GM23248 (cell line): ENCODE data around the gene PIGT. TPM values are rescaled to one million over a fixed set of nuclear protein-coding genes. Genes with fewer than 3 reads are reported as not detected.

Experiments
- DNase-seq: peaks from one replicate; pipeline ENCODE4 v3.0.0-alpha.2; 2015
- H2AFZ ChIP-seq: fragments of 200-600 bp; sonication (generic); 2 replicates; pipeline ENCODE4 v1.6.1; 2016; ENCODE audit warnings: antibody characterized with exemption
- H3F3A ChIP-seq: fragments of 200-600 bp; sonication (generic); 2 replicates; pipeline ENCODE4 v1.6.1; 2016; ENCODE audit warnings: mild to moderate bottlenecking, antibody characterized with exemption, mixed run types; ENCODE audit not compliant: insufficient read depth
- H3K27ac ChIP-seq: fragments of 200-600 bp; sonication (generic); 2 replicates; pipeline ENCODE4 v1.5.1; 2016; ENCODE audit warnings: mild to moderate bottlenecking
- H3K27me3 ChIP-seq: fragments of 200-600 bp; sonication (generic); replicated peaks from 2 replicates; pipeline ENCODE4 v1.6.1; 2016; ENCODE audit warnings: mild to moderate bottlenecking; ENCODE audit not compliant: insufficient read depth
- H3K36me3 ChIP-seq: fragments of 200-600 bp; sonication (generic); 2 replicates; pipeline ENCODE4 v1.6.1; 2016; ENCODE audit warnings: low read depth, mild to moderate bottlenecking
- H3K4me1 ChIP-seq: fragments of 200-600 bp; sonication (generic); 2 replicates; pipeline ENCODE4 v1.6.1; 2016; ENCODE audit warnings: mild to moderate bottlenecking; ENCODE audit not compliant: insufficient read depth
- H3K4me2 ChIP-seq: fragments of 200-600 bp; sonication (generic); one replicate; pipeline ENCODE4 v1.6.1; 2016; ENCODE audit warnings: mild to moderate bottlenecking; ENCODE audit not compliant: unreplicated experiment
- H3K4me3 ChIP-seq: fragments of 200-600 bp; sonication (generic); 2 replicates; pipeline ENCODE4 v1.5.1; 2016; ENCODE audit warnings: mild to moderate bottlenecking
- H3K79me2 ChIP-seq: fragments of 200-600 bp; sonication (generic); 2 replicates; pipeline ENCODE4 v1.6.1; 2016; ENCODE audit warnings: mild to moderate bottlenecking; ENCODE audit not compliant: insufficient read depth
- H3K9ac ChIP-seq: fragments of 200-600 bp; sonication (generic); 2 replicates; pipeline ENCODE4 v1.6.1; 2016; ENCODE audit warnings: mild to moderate bottlenecking
- H3K9me2 ChIP-seq: fragments of 200-600 bp; sonication (generic); 2 replicates; pipeline ENCODE4 v1.6.1; 2016; ENCODE audit warnings: mixed run types, mild to moderate bottlenecking, moderate library complexity; ENCODE audit not compliant: insufficient read depth
- H3K9me3 ChIP-seq: fragments of 200-600 bp; sonication (generic); one replicate; pipeline ENCODE4 v1.6.1; 2017; ENCODE audit warnings: low read depth
- H4K20me1 ChIP-seq: fragments of 200-600 bp; sonication (generic); 2 replicates; pipeline ENCODE4 v1.6.0; 2016; ENCODE audit not compliant: insufficient read depth
- EZH2 ChIP-seq: fragments of 200-600 bp; sonication (generic); IDR thresholded peaks from 2 replicates; pipeline ENCODE4 v1.6.1; 2018; ENCODE audit warnings: antibody characterized with exemption, mild to moderate bottlenecking; ENCODE audit not compliant: insufficient read depth, poor library complexity, severe bottlenecking
- EZH2phosphoT487 ChIP-seq: fragments of 200-600 bp; sonication (generic); IDR thresholded peaks from 2 replicates; pipeline ENCODE4 v1.6.1; 2018; ENCODE audit warnings: antibody characterized with exemption, moderate library complexity, mild to moderate bottlenecking, low read depth; ENCODE audit not compliant: insufficient read depth
- WGBS, 2 experiments: methylation state at CpG; one replicate each; pipeline ENCODE4 v1.1.6; 2015 to 2017; ENCODE audit warnings: low lambda C conversion rate in 2 of 2, low coverage in 1 of 2; ENCODE audit errors: missing lambda C conversion rate in 2 of 2; 5-methylcytosine and 5-hydroxymethylcytosine counted together
- in situ Hi-C: fragments of 300-500 bp; cut with MboI; formaldehyde crosslinking; loops from 2 replicates; pipeline ENCODE4 v1.15.0; 2020
- polyA plus RNA-seq: library from polyadenylated mRNA; unstranded; fragments of >200 nt; fragmentation: Nextera tagmentation; extraction: Ambion mirVana; gene quantifications from 2 replicates; pipeline ENCODE4 v1.2.1, GENCODE V29; 2016
- total RNA-seq: library from RNA; depleted of rRNA; stranded (reverse); fragments of >200 nt; shearing (Covaris generic); gene quantifications from 2 replicates; pipeline ENCODE4 v1.2.3, GENCODE V29; 2014

Gene PIGT
- total and polyA plus RNA-seq, 2 experiments from 2014 or later, result 138 to 190 TPM

DNA sequence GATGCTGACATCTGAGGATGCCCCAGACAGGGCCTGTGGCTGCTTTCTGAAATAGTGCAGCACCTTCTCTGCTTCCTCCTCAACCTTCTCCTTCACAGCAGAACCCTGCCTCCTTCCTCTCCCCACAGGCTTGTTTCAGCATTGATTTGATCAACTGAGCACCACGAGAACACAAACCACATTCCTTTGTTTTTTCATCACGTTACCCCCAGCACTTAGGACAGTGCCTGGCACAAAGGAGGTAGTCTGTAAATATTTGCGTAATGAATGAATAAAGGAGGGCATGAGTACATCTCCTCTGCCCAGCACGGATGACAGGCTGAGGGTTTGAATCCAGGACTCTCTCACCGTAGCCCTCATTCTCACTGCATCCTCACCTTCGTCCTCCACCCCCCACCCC, 32.3 kb downstream of the PIGT start:
- WGBS, 2 experiments, result 58 to 66% methylated on average over 6 of the region's 6 CpGs
- H3F3A ChIP-seq, result no peaks in the 10 kb centered on the region
- H3K9me2 ChIP-seq, result no peaks in the 10 kb centered on the region
- in situ Hi-C loops, result loop anchor here (25.0 kb wide), 1 partner anchor 411 kb away; no protein-coding TSS in a partner anchor
- TF ChIP-seq EZH2phosphoT487 (no peak), EZH2 (no peak)
- H3K4me1 ChIP-seq, result no peaks in the 10 kb centered on the region
- H3K27me3 ChIP-seq, result peaks cover 2% of the 10 kb centered on the region
- H3K36me3 ChIP-seq, result no peaks in the 10 kb centered on the region
- H3K4me2 ChIP-seq, result no peak overlapping the region
- no peaks in the 10 kb centered on the region for H3K79me2 ChIP-seq
- no peak overlapping the region for H3K27ac ChIP-seq
- no peak for DNase-seq
- no peak overlapping the region for H2AFZ ChIP-seq
- H3K9me3 ChIP-seq, result no peaks in the 10 kb centered on the region
- H4K20me1 ChIP-seq, result no peaks in the 10 kb centered on the region
- H3K4me3 ChIP-seq, result no peak overlapping the region
- H3K9ac ChIP-seq, result no peak overlapping the region

DNA sequence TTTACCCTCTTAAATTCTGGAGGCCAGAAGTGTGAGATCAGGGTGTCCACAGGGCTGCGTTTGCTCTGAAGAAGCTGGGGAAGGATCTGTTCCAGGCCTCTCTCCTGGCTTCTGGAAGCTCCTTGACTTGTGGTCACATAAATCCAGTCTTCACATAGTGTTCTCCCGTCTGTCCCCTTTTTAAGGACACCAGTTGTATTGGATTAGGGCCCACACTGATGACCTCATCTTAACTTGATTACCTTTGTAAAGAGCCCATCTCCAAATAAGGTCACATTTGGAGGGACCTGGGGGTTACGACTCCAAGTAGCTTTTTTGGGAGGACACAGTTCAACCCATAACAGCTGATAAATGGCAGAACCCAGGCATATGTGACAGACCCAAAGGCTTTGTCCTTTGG, 33.6 kb downstream of the PIGT start:
- H2AFZ ChIP-seq, result no peak overlapping the region
- no peaks in the 10 kb centered on the region for H3K4me1 ChIP-seq
- H3K9ac ChIP-seq, result no peak overlapping the region
- DNase-seq, result no peak
- H3K9me2 ChIP-seq, result no peaks in the 10 kb centered on the region
- no peaks in the 10 kb centered on the region for H3F3A ChIP-seq
- no peaks in the 10 kb centered on the region for H3K9me3 ChIP-seq
- WGBS, 2 experiments, result 40 to 54% methylated on average over 3 of the region's 3 CpGs
- H3K36me3 ChIP-seq, result no peaks in the 10 kb centered on the region
- in situ Hi-C loops, result loop anchor here (25.0 kb wide), 1 partner anchor 412 kb away; no protein-coding TSS in a partner anchor
- no peaks in the 10 kb centered on the region for H3K79me2 ChIP-seq
- H3K4me2 ChIP-seq, result no peak overlapping the region
- no peak for TF ChIP-seq EZH2phosphoT487
- no peak for TF ChIP-seq EZH2
- H3K4me3 ChIP-seq, result no peak overlapping the region
- peaks cover 12% of the 10 kb centered on the region for H3K27me3 ChIP-seq
- H3K27ac ChIP-seq, result no peak overlapping the region
- no peaks in the 10 kb centered on the region for H4K20me1 ChIP-seq

DNA sequence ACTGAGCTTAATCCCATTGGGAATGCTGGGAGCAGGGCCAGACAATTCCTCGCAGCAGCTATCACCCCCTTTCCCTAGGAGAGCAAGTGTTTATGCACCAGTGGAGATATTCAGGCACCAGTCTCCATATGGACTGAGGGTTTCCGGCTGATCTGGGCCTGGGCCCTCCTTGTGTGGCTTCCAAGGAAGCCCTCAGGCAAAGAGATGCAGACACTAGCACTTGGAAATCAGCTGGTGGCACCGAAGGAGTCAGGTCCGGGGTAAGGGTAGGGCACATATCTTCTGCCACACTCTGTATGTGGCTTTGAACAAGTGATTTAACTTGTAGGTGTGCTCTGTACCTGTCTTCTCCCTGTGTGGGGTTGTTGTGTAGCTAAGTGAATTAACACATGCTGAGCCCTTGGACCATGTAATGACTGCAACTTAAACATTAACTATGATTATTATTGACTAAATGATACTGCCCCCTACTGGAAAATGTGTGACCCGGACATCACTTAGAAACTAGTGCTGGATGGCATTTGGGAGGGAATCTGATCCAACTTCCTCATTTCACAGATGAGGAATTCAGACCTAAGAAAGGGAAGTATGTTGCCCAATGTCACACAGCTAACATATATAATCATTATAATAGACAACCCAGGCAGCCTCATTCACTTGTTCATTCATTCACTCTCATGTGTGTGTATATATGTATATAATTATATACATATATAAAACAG, 34.3 kb downstream of the PIGT start:
- H3K9me2 ChIP-seq, result no peaks in the 10 kb centered on the region
- H3K27me3 ChIP-seq, result peaks cover 12% of the 10 kb centered on the region; the same call in 1 of the 2 replicates
- H3K36me3 ChIP-seq, result no peaks in the 10 kb centered on the region
- no peak overlapping the region for H3K4me2 ChIP-seq
- H4K20me1 ChIP-seq, result no peaks in the 10 kb centered on the region
- no peak overlapping the region for H3K4me3 ChIP-seq
- 64 to 69% methylated on average over 5 of the region's 5 CpGs for WGBS, 2 experiments
- no peaks in the 10 kb centered on the region for H3F3A ChIP-seq
- no peaks in the 10 kb centered on the region for H3K79me2 ChIP-seq
- TF ChIP-seq EZH2phosphoT487 (no peak), EZH2 (no peak)
- no peak overlapping the region for H3K27ac ChIP-seq
- no peaks in the 10 kb centered on the region for H3K9me3 ChIP-seq
- in situ Hi-C loops, result loop anchor here (25.0 kb wide), 1 partner anchor 312 kb away; no protein-coding TSS in a partner anchor
- DNase-seq, result peak; percentile 80
- H2AFZ ChIP-seq, result no peak overlapping the region
- no peaks in the 10 kb centered on the region for H3K4me1 ChIP-seq
- H3K9ac ChIP-seq, result no peak overlapping the region

DNA sequence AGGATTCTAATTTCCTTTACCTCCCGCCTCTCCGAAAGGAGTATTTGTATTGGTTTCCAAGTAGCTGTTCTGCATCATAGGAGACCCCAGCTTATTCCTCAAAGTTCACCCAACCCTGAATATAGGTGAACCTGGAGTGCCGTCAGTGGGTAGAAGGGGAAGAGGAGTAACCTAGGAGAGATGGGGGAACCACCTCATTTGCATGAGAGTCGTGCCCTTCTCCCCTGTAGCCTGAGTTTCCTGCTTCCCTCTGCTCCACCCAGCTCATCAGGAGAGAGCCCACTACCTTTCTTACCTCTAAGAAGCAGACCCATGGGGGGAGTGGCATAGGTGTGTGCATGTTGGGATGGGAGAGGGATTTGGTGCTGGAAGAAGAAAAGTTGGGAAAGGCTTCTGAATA, 36.3 kb downstream of the PIGT start:
- Histone ChIP-seq H3K36me3 (no peaks in the 10 kb centered on the region), H3K4me2 (no peak overlapping the region), H3K27ac (no peak overlapping the region), H3K9me2 (no peaks in the 10 kb centered on the region), H3K4me1 (no peaks in the 10 kb centered on the region), H3K4me3 (no peak overlapping the region), H3F3A (no peaks in the 10 kb centered on the region), H3K79me2 (no peaks in the 10 kb centered on the region), H4K20me1 (no peaks in the 10 kb centered on the region), H3K9me3 (no peaks in the 10 kb centered on the region), H2AFZ (no peak overlapping the region), H3K9ac (no peak overlapping the region), H3K27me3 (0 out of 2 replicates have a peak, but pooled peaks cover 16% of the 10 kb centered on the region)
- DNase-seq, result no peak
- TF ChIP-seq EZH2 (no peak), EZH2phosphoT487 (no peak)
- 61 to 65% methylated on average over 4 of the region's 4 CpGs for WGBS, 2 experiments
- in situ Hi-C loops, result loop anchor here (25.0 kb wide), 1 partner anchor 310 kb away; no protein-coding TSS in a partner anchor
